HS-5 (cell line): ENCODE data around the gene S100A5.
"Not testable (repeated sequence)": the region's sequence is repeated elsewhere in the genome, so short reads cannot be mapped to it uniquely, and the experiment has no call there.

ENCODE experiments used
- DNase-seq: peaks from one replicate; pipeline ENCODE4 v3.0.0-alpha.2; 2012; ENCODE audit warnings: low read depth

Gene S100A5

DNA sequence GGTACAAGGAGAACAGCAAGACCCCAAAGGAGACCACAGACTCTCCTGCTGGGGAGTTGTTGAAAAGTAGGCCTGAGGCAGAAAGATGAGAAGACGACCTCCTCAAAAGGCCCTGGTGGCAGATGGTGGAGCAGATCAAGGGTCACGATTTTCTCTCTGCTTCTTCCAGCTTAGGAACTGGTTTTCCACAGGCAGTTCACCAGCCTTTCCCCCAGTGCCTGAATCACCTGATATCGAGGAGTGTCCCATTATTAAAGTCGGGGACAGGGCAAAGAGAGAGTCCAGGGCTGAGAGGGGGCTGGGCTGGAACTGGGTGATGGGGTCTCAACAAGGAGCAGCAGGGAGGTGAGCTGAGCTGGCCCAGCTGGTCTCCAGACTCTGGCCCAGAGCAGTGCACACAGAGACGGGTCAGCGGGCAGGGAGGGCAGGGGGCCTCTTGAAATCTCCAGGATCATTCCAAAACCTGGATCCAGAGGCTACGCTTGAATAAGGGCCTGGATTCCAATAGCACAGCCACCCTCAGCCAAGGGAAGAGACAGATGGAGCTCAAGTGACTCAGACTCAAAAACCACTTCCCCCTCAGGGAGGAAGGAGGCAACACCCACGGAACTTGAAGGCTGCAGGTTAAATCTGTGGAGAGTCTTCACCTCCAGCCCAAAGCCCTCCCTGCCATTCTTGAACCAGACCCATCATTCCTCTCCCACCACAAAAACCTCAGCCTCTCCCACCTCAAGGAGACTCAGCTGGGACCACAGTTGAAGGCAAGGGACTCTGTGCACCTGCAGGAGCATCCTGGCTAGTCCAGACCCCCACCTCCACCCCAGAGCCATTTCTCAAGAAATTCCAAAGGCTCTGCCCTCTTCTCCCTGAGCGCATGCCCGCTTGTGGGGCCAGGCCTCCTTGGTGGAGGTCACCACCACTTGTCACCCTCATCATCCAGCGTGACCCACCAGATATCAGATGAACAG is at the start of gene S100A5:
TSS of gene S100A5 (minus strand) at position 541 of the 968 bp plus-strand sequence. CDS start 743 bp downstream, outside the sequence.
- DNase-seq: no peak

DNA sequence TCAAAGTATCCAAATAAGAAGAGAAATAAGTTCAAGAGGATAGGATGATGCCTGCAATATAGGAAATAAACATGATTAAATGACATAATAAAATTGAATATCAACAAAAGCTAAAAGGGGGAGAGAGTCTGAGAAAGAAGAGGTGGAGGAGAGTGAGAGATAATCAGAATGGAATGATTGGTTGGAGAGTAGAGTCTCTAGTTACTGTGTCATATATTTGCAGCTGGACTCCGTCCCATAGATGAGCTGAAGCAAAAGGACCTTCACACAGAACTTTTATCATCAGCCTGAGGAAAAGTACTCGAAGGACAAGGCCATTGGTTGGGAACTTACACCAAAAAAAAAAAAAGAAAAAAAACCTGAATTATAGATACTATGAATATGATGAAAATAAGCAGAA is 47.7 kb upstream of the S100A5 start:
- no peak for DNase-seq

GRCh38 chr1:153588033-153588432 is 47.3 kb upstream of the S100A5 start:
- DNase-seq: not testable (repeated sequence)

DNA sequence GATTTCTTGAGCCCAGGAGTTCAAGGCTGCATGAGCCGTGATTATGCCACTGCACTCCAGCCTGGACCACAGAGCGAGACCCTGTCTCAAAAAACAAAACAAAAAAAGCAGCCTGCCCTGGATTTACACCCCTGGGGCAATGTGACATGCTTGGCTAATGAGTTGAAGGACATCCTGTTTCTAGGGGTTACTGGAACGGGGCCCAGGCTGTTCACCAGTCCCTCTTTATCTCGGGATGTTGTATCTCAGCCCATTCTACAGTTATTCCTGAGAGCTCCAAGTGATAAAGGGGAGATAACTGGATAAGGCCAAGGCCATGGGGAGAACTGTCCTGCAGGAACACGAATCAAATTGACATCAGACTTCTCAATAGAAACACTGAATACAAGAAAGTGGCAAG is 46.6 kb upstream of the S100A5 start:
- DNase-seq: no peak

DNA sequence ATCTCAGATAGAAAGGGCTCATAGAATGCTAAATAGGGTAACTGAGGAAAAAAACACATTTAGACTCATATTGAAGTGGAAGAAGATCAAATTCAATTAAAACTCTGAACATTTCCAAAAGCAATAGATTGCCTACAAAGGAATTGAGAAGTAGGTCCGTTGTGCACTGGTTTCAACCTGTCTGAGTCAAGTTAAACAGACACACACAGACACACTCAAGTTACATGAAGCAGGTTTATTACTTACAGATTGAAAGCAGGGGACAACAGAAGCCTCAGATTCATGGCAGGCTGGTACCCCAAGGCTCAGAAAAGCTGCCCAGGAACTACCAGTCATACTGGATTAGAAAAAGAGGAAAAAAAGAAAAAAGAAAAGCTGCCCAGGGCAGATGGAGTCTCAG is 45.6 kb upstream of the S100A5 start:
- no peak for DNase-seq

DNA sequence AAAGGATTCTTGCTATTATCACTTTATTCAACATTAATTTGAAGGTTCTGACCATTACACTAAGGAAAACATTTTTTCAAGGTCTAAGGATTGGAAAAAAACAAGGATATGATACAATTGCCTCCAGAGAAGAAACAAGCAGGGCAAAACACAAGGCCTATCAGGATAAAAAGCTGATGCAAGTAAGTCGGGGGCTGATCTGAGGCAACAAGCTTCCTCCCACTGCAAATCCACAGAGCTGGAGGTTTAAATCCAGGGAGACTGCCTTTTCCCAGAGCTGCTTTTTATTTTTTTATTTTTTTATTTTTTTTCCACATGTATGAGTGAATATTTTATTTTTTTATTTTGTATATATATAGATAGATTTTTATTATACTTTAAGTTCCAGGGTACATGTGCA is 44.3 kb upstream of the S100A5 start:
- DNase-seq: no peak

GRCh38 chr1:153583976-153584375 is 43.2 kb upstream of the S100A5 start:
- DNase-seq: no peak

DNA sequence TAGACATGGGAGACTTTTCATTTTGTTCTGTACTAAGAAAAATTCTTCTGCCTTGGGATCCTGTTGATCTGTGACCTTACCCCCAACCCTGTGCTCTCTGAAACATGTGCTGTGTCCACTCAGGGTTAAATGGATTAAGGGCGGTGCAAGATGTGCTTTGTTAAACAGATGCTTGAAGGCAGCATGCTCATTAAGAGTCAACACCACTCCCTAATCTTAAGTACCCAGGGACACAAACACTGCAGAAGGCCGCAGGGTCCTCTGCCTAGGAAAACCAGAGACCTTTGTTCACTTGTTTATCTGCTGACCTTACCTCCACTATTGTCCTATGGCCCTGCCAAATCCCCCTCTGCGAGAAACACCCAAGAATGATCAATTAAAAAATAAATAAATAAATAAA is 42.8 kb upstream of the S100A5 start:
- DNase-seq: not testable (repeated sequence)

DNA sequence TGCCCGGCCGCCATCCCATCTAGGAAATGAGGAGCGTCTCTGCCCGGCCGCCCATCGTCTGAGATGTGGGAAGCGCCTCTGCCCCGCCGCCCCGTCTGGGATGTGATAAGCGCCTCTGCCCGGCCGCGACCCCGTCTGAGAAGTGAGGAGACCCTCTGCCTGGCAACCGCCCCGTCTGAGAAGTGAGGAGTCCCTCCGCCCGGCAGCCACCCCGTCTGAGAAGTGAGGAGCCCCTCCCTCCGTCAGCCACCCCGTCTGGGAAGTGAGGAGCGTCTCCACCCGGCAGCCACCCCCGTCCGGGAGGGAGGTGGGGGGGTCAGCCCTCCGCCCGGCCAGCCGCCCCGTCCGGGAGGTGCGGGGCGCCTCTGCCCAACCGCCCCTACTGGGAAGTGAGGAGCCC is 42.1 kb upstream of the S100A5 start:
- DNase-seq: not testable (repeated sequence)

- DNase-seq: no peak
Measured at GRCh38 chr1:153578936-153579335, 38.2 kb upstream of the S100A5 start.

- DNase-seq: peak; percentile 35
Measured at GRCh38 chr1:153578490-153578889, 37.8 kb upstream of the S100A5 start.

GRCh38 chr1:153577624-153578051 is 36.9 kb upstream of the S100A5 start:
- DNase-seq: no peak

DNA sequence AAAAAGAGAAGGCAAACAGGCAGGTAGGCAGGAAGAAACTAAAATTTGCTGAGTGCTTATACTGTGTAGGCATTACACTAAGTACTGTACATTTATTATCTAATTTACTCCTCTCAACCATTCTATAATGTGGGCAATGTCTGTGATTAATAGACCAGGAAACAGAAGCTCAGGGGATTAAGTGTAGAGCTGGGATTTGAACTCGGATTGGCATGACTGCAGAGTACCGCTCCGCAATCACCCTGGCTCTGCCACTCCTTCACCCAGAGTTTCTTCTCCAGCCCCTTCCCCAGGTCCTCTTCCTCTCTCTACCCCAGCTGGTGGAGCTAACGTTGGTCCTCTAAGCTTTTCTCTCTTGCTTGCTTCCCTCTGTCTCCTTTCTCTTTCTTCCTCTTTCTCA is 36.4 kb upstream of the S100A5 start:
- no peak for DNase-seq

DNA sequence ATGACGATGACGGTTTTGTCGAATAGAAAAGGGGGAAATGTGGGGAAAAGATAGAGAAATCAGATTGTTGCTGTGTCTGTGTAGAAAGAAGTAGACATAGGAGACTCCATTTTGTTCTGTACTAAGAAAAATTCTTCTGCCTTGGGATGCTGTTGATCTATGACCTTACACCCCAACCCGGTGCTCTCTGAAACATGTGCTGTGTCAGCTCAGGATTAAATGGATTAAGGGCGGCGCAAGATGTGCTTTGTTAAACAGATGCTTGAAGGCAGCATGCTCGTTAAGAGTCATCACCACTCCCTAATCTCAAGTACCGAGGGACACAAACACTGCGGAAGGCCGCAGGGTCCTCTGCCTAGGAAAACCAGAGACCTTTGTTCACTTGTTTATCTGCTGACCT is 34.8 kb upstream of the S100A5 start:
- not testable (repeated sequence) for DNase-seq

DNA sequence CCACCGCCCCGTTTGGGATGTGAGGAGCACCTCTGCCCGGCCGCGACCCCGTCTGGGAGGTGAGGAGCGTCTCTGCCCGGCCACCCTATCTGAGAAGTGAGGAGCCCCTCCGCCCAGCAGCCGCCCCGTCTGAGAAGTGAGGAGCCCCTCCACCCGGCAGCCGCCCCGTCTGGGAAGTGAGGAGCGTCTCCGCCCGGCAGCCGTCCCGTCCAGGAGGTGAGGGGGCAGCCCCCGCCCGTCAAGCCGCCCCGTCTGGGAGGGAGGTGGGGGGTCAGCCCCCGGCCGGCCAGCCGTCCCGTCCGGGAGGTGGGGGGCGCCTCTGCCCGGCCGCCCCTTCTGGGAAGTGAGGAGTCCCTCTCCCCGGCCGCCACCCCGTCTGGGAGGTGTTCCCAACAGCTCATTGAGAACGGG is 34.4 kb upstream of the S100A5 start:
- not testable (repeated sequence) for DNase-seq

DNA sequence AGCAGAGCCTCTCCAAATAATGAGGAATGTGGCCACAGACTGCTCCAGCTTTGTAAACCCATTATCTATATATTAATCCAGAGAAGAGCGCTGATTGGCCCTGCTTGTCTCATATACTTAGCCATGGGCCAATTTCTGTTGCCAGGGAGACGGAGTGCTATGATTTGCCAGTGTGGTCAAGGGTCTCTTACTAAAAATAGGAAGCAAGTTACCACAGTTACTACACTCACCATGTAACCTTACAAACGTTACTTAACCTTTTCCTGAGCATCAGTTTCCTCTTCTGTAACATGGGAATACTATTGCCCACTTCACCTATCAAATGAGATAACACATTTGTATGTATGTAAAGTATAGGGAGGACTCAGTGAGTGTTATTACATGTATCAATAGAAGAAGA is 32.6 kb upstream of the S100A5 start:
- no peak for DNase-seq

DNA sequence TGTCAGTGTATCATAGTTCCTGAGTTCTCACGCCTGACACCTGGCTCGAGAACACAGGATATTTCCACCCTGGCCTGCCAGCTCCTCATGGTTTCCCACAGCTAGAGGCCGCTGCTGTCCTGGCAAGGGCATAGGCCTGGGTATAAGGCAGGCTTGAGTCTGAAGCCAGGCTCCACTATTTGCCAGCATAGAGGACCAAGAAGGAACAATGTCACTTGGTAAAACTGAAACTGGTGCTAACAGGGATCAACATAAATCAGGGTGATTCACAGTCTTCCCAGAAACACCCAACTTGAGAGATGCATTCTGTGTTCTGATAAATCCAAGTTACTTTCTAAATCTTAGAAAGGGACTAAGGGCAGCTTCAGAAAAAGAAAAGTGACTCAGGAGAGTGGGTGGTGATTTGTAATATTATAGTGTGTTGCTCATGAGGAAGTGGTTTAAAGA is 31.9 kb upstream of the S100A5 start:
- DNase-seq: peak; percentile 88

DNA sequence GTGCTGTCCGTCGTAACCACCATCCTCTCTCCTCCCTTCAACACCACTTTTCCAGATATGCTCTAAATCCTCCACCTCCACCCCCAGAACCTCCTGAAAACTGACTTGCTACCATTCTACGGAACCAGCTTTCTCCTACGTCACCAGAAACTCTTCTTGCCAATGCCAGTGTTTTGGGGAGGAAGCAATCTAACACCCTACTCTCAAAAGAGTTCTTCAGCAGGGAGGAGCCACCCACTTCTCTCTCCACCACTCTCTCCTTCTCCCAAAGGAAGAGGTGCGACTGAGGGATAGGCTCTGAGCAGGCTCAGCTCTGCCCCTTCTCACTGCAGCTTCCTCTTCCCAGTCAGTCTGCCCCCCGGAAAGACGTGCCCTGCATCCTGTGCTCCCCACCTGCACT is 31.0 kb upstream of the S100A5 start:
- no peak for DNase-seq

DNA sequence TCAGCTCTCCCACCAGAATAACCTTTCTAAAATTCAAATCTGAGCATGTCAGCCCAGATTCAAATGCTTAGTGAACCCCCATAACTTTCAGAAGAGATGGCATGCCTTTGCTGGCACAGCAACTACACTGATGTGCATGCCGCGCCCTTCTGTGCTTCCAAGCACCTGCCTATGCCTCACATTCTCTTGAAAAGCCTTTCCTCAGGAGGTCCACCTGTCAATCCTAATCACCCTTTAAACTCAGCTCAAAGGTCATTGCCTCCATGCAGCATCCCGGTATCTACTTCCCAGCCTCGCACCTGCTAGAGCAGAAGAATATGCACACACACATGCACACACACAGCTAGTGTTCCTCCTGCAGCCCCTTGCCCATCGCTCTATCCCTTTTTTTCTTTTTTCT is 30.1 kb upstream of the S100A5 start:
- no peak for DNase-seq

DNA sequence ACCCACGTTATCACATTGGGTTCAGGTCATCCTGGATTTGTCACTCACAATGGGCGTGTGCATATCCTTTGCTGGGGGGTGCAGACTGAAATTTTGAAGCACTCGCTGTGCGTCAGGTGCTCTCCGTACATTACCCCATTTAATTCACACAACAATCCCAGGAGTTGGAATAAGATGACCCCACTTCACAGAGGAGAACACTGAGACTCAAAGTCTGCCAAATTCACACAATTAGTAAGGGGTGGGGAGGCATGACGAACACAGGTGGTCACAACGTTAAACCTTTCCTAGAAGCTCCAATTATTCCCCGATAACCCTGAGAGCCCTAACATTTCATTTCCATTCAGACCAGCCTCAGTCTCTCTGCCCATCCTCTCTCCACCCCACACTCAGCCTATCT is 28.7 kb upstream of the S100A5 start:
- DNase-seq: no peak

DNA sequence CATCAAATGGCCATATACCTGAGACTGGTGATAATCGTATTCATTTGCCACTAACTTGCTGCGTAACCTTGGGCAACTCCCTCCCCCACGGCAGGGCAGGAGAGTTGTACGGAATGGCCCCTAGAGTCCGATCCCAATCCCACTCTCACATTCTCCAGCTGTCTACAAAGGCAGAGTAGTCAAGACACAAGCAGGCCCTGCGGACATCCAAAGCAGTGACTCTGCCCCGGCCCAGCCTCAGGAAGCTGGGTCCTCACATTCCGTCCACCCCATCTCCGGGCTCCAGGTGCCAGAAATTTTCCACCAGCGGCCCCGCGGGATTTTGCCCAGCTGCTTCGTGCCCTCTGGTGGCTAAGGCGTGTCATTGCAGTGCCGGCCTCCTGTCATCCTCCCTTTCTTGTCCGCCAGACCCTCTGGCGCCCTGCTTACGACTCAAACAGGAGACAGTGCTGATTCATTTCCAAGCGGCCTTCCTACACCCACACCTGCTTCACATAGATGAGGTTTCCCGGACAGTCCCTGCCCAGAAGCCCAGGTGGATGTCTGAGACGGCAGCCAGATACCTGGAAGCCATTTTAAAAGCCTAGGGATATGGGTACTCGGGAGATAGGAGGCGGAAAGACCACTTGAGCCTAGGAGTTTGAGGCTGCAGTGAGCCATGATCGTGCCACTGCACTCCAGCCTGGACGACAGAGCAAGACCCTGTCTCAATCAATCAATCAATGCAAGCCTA is 27.8 kb upstream of the S100A5 start:
- DNase-seq: peak; percentile 77

GRCh38 chr1:153567621-153568366 is 27.1 kb upstream of the S100A5 start:
- no peak for DNase-seq
